Central memory CD4-positive, alpha-beta T cell (primary cell): ENCODE data around the gene PHYKPL.
"Not testable (repeated sequence)": the region's sequence is repeated elsewhere in the genome, so short reads cannot be mapped to it uniquely, and the experiment has no call there.

Experiments used
- DNase-seq: peaks from one replicate; pipeline ENCODE4 v3.0.0; 2022

PHYKPL gene

GRCh38 chr5:178238711-178239592, 6.3 kb upstream of the PHYKPL start:
- DNase-seq: no peak

DNA sequence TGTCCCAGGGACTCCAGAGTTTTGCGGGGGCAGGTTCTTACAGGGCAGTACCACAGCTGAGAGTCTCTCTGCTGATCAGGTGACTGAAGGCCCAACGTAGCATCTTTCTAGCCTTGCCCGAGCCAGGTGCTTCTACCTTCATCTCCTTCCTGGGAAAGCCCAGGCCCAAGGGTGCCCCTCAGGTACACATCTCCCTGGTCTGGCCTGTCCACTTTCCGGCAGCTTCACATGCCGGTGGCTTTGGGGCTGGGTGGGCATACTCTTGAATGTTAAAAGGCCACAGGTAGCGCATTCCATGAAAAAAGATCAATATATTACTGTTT, 5.7 kb upstream of the PHYKPL start:
- no peak for DNase-seq

DNA sequence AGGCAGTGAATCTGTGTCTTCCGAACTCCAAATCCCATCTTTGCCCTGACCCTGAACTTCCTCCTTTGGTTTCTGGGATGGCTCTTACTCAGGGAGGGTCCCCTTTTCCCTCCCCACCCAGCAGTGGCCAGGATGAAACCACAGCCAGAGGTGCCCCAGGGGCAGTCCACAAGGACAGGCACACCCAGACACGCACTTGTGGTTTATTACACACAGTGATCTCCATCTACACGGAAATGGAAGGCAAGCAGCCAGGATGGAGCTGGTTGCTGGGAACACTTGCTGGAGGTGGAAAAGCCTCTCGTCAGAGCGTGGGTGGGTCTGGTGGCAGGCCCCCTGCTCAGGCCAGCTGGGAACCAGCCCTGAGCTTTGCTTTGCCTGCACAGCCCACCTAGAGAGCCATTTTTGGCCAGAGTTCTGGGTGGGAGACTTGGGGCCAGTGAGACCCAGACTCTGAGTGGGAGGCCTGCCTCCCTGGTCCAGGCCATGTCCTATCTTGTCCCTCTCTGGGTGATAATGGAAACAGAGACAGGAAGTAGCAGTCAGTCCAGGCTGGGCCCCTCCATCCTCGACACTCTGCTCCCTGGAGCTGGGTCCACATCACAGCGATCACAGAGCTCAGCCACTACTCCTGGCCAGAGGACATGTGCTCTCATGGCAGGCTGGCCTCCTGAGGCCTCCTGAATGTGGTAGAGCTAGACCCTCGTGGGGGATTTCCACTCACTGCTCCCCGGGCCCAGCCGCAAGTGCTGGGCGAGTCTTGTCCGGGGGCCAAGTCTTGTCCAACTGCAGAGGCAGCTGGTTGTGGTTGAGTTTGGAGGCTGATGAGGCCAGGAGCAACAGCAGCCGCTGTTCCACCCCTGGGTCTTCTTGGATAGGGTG, 5.1 kb upstream of the PHYKPL start:
- no peak for DNase-seq

- DNase-seq: no peak
These were observed 4.1 kb upstream of the PHYKPL start for GRCh38 chr5:178236679-178237078.

DNA sequence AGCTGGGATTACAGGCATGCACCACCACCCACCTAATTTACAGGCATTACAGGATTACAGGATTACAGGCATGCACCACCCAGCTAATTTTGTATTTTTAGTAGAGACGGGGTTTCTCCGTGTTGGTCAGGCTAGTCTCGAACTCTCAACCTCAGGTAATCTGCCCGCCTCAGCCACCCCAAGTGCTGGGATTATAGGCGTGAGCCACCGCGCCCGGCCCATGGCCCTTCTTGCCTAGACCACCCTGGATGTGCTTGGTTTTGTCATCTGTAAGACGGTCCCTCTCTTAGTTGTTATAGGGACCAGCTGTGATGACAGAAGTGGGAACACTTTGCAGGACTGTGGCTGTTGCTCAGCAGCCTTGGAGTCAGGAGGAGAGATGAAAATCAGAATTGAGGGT, 3.5 kb upstream of the PHYKPL start:
- DNase-seq: no peak

DNA sequence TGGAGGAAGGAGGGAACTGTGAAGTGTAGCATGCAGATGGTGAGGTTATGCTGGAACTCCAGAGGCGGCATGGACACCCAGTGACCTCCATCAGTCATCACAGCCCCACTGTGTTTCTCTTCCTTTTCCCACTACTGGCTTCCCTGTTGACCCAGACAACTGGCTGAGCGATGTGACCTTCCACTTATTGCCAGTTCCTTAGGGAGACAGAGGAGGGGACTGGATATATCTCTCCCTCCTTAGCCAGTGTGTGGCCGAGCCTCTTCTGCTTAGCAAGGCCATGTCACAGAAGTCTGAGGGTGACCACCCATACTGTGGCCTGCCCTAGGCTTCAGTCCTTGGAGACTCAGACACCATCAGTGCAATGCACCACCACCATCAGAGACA, 3.0 kb upstream of the PHYKPL start:
- DNase-seq: no peak

GRCh38 chr5:178234750-178235587, 2.4 kb upstream of the PHYKPL start:
- DNase-seq: peak; percentile 57

- DNase-seq: no peak
These were observed 1.6 kb upstream of the PHYKPL start for GRCh38 chr5:178234121-178234749.

- DNase-seq: no peak
These were observed 373 bp upstream of the PHYKPL start for GRCh38 chr5:178232920-178233429.

GRCh38 chr5:178231539-178232123, 971 bp downstream of the PHYKPL start:
- no peak for DNase-seq

DNA sequence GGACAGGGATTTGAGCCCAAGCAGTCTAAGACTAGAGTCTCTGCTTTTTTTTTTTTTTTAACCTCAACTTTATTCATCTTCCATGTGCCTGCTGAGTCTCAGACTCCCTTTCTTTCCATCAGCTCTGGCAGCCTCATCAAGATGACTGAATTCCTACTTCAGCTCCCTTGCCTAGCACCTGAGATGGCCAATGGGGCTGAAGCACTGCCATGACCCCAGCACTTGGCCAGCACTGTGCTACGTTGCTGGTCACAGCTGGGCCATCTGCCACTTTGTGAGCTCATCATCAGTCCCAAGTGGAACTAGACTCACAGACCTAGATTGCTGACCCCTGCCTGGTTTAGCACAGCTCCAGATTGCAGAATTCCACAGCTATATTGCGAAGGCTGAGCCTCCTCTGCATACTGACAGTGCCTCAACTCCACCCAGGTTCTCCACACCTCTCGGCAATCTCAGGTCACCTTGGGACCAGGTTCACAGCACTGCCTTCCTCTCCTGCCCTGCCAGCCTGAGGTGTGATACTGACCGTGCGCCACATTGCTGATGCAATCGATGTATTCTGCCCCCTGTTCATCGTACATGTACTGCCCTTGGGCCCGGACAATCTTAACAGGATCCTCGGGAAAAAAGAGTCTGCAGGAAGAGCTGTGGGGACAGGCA, 1.6 kb downstream of the PHYKPL start:
- DNase-seq: no peak

DNA sequence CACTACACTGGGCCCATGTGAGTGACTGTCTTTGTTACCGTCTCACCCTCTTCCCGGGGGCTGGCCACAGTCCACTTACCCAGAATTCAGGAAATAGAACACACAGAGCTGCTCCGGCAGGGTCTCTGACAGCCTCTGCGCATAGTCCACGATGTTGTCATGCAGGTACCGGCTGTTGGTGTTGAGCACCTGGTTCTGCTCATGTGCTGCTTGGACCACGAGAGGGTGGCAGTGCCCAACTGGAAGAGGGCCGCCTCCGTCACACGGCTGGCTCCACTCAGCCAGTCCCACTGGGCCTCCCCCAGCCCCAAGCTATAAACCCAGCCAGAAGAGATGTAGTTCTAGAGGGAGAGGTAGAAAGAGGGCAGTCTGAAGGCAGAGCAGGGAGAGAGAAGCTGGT, 2.7 kb downstream of the PHYKPL start:
- no peak for DNase-seq

GRCh38 chr5:178229111-178229510, 3.5 kb downstream of the PHYKPL start:
- not testable (repeated sequence) for DNase-seq

- no peak for DNase-seq
These were observed 4.0 kb downstream of the PHYKPL start for GRCh38 chr5:178228609-178229008.

- DNase-seq: no peak
These were observed 4.7 kb downstream of the PHYKPL start for GRCh38 chr5:178227929-178228328.

DNA sequence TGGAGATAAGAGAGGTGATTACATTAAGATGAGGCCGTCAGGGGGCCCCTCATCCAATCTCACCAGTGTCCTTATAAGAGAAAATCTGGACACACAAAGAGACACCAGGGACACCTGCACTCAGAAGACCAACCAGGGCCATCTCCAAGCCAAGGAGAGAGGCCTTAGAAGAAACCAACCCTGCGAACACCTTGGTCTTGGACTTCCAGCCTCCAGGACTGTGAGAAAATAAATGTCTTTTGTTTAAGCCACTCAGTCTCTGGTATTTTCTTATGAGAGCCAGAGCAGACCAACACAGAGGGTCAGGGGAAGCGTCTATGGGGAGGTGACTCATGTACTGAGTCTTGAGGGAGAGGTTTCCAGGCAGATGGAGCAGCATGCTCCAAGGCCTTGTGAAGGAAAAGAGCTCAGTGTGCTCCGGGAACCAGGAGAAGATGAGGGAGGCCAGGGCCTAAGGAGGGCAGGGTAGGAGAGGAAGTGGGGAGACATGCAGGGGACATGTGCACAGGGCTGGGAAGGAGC, 5.4 kb downstream of the PHYKPL start:
- no peak for DNase-seq

GRCh38 chr5:178225174-178225573, 7.4 kb downstream of the PHYKPL start:
- no peak for DNase-seq

GRCh38 chr5:178224403-178224802, 8.2 kb downstream of the PHYKPL start:
- DNase-seq: no peak

- no peak for DNase-seq
These were observed 8.7 kb downstream of the PHYKPL start for GRCh38 chr5:178223828-178224335.

GRCh38 chr5:178223196-178223773, 9.3 kb downstream of the PHYKPL start:
- DNase-seq: no peak

- no peak for DNase-seq
These were observed 10.3 kb downstream of the PHYKPL start for GRCh38 chr5:178222292-178222691.
